Right lobe of liver (tissue), 4 donors: ENCODE data around the gene BET1L.

Experiments used
- CTCF ChIP-seq, 4 donors: fragments of 200-600 bp in 3 of 4; fragments of 450-650 bp in 1 of 4; IDR thresholded peaks; one replicate each; pipeline versions ENCODE4 v1.5.1 to v1.8.0; 2016 to 2022; ENCODE audit warnings: antibody characterized with exemption in 4 of 4, mild to moderate bottlenecking in 2 of 4
- POLR2A ChIP-seq: fragments of 450-650 bp; IDR thresholded peaks from one replicate; pipeline ENCODE4 v1.6.1; 2017; ENCODE audit warnings: antibody characterized with exemption, mild to moderate bottlenecking
- donor health status: DM: no; HTN: no; CAD: no.
- donor health status: DM: no; HTN: no; CAD: no.
- donor health status: DM: no; HTN: yes; CAD: no.

GRCh38 chr11:255176-255575 is 48.0 kb upstream of the BET1L start:
- TF ChIP-seq CTCF (IDR thresholded peaks at IDR 0.05) (no peak), POLR2A (no peak)
